HEK293T (cell line): ENCODE measurements around the gene FAM131C.

Experiments used
- CTCF ChIA-PET: fragments of 350-600 bp; formaldehyde crosslinking; extraction: SDS; loops from one replicate; lab custom pipeline; 2021; ENCODE audit warnings: antibody characterized with exemption, inconsistent platforms; lab: Yijun Ruan, JAX
- POLR2A ChIA-PET: fragments of 350-600 bp; formaldehyde crosslinking; extraction: SDS; loops from one replicate; lab custom pipeline; 2020; ENCODE audit warnings: antibody characterized with exemption, inconsistent platforms; lab: Yijun Ruan, JAX
- DNase-seq: peaks from one replicate; pipeline ENCODE4 v3.0.0; 2012; ENCODE audit warnings: mixed read lengths; ENCODE audit errors: extremely low spot score
- ARNT ChIP-seq: fragments of 450-650 bp; IDR thresholded peaks from 2 replicates; pipeline ENCODE4 v1.6.1; 2017; ENCODE audit warnings: mild to moderate bottlenecking
- BHLHE40 ChIP-seq: fragments of 450-650 bp; IDR thresholded peaks from 2 replicates; pipeline ENCODE4 v1.6.1; 2016; ENCODE audit warnings: mild to moderate bottlenecking, moderate library complexity, borderline replicate concordance
- CTBP1 ChIP-seq: fragments of 450-650 bp; IDR thresholded peaks from 2 replicates; pipeline ENCODE4 v1.6.1; 2016; ENCODE audit warnings: borderline replicate concordance
- ELF4 ChIP-seq: fragments of 450-650 bp; IDR thresholded peaks from 2 replicates; pipeline ENCODE4 v1.6.1; 2017; ENCODE audit warnings: antibody characterized with exemption
- FOXA1 ChIP-seq: fragments of 450-650 bp; IDR thresholded peaks from 2 replicates; pipeline ENCODE4 v1.6.1; 2016; ENCODE audit warnings: mild to moderate bottlenecking
- FOXK2 ChIP-seq: fragments of 450-650 bp; IDR thresholded peaks from 2 replicates; pipeline ENCODE4 v1.6.1; 2016; ENCODE audit warnings: mild to moderate bottlenecking
- FOXM1 ChIP-seq: fragments of 450-650 bp; IDR thresholded peaks from 2 replicates; pipeline ENCODE4 v1.6.1; 2017; ENCODE audit warnings: mild to moderate bottlenecking, borderline replicate concordance
- HDGF ChIP-seq: fragments of 450-650 bp; IDR thresholded peaks from 2 replicates; pipeline ENCODE4 v1.6.1; 2017; ENCODE audit warnings: antibody characterized with exemption, borderline replicate concordance
- L3MBTL2 ChIP-seq: fragments of 450-650 bp; conservative IDR thresholded peaks from 2 replicates; pipeline ENCODE4 v1.6.1; 2016; ENCODE audit warnings: mild to moderate bottlenecking
- LEF1 ChIP-seq: fragments of 450-650 bp; IDR thresholded peaks from 2 replicates; pipeline ENCODE4 v1.6.1; 2017; ENCODE audit warnings: mild to moderate bottlenecking, borderline replicate concordance
- NFRKB ChIP-seq: fragments of 450-650 bp; IDR thresholded peaks from 2 replicates; pipeline ENCODE4 v1.6.1; 2016; ENCODE audit warnings: mild to moderate bottlenecking, moderate library complexity
- PKNOX1 ChIP-seq: fragments of 450-650 bp; IDR thresholded peaks from 2 replicates; pipeline ENCODE4 v1.6.1; 2016
- SP1 ChIP-seq: fragments of 450-650 bp; IDR thresholded peaks from 2 replicates; pipeline ENCODE4 v1.6.1; 2017
- SUZ12 ChIP-seq: fragments of 450-650 bp; IDR thresholded peaks from 2 replicates; pipeline ENCODE4 v1.6.1; 2016; ENCODE audit warnings: mild to moderate bottlenecking
- TARDBP ChIP-seq: fragments of 450-650 bp; IDR thresholded peaks from 2 replicates; pipeline ENCODE4 v1.6.1; 2016
- ZNF384 ChIP-seq: fragments of 450-650 bp; IDR thresholded peaks from 2 replicates; pipeline ENCODE4 v1.6.1; 2016

Gene FAM131C

GRCh38 chr1:16074217-16074616, 766 bp upstream of the FAM131C start:
- DNase-seq = no peak
- ChIA-PET CTCF (interaction anchor here (0.6 to 1.2 kb wide), 3 partner anchors 12 to 197 kb away, joined by 3 to 4 read pairs (median 3); no protein-coding TSS in a partner anchor), POLR2A (interaction anchor here (0.9 kb wide), 1 partner anchor 8 kb away, joined by 3 read pairs; no protein-coding TSS in a partner anchor)
- TF ChIP-seq ZNF384 = no peak
- no peak for TF ChIP-seq SP1
- no peak for TF ChIP-seq NFRKB
- TF ChIP-seq PKNOX1 = no peak
- no peak for TF ChIP-seq FOXK2
- TF ChIP-seq FOXM1 = no peak
- TF ChIP-seq L3MBTL2 = no peak
- TF ChIP-seq HDGF = no peak
- TF ChIP-seq CTBP1 = no peak
- no peak for TF ChIP-seq LEF1
- TF ChIP-seq BHLHE40 = no peak
- TF ChIP-seq TARDBP = no peak

GRCh38 chr1:16072616-16073484, 601 bp downstream of the FAM131C start:
- ChIA-PET CTCF (interaction anchor here (0.6 to 2.0 kb wide), 10 partner anchors 9 to 315 kb away, joined by 3 to 6 read pairs (median 4); no protein-coding TSS in a partner anchor), POLR2A (interaction anchor here (1.0 kb wide), 2 partner anchors 69 to 164 kb away, joined by 3 read pairs; partner anchors contain the start of gene CPLANE2)
- DNase-seq = peak; percentile 24
- TF ChIP-seq L3MBTL2 (no peak; the same call in 1 of the 2 replicates), BHLHE40 (no peak), TARDBP (no peak), NFRKB (no peak), ELF4 (no peak), PKNOX1 (no peak), FOXA1 (no peak), CTBP1 (no peak)

- DNase-seq = no peak
- ChIA-PET POLR2A (interaction anchor here (1.0 kb wide), 1 partner anchor 165 kb away, joined by 3 read pairs; the partner anchor contains the start of gene CPLANE2), CTCF (interaction anchor here (0.6 to 2.0 kb wide), 3 partner anchors 10 to 171 kb away, joined by 3 to 8 read pairs (median 6); no protein-coding TSS in a partner anchor)
- TF ChIP-seq HDGF (no peak), SUZ12 (no peak), FOXK2 (no peak), ELF4 (no peak), NFRKB (no peak), L3MBTL2 (no peak), ARNT (no peak), SP1 (no peak), PKNOX1 (no peak), LEF1 (no peak), ZNF384 (no peak), FOXA1 (no peak), FOXM1 (no peak), CTBP1 (no peak), BHLHE40 (no peak), TARDBP (no peak)
These were observed 1.4 kb downstream of the FAM131C start for GRCh38 chr1:16072095-16072494.

GRCh38 chr1:16071614-16072013, 1.8 kb downstream of the FAM131C start:
- no peak for DNase-seq
- no peak for TF ChIP-seq HDGF
- TF ChIP-seq LEF1 = no peak
- TF ChIP-seq L3MBTL2 = no peak
- TF ChIP-seq BHLHE40 = no peak
- TF ChIP-seq FOXK2 = no peak
- POLR2A ChIA-PET = no interaction called here
- CTCF ChIA-PET = interaction anchor here (0.6 to 2.0 kb wide), 3 partner anchors 11 to 171 kb away, joined by 3 to 8 read pairs (median 6); no protein-coding TSS in a partner anchor

GRCh38 chr1:16070640-16071355, 2.7 kb downstream of the FAM131C start:
- TF ChIP-seq FOXA1 = no peak
- no peak for TF ChIP-seq BHLHE40
- no peak for TF ChIP-seq LEF1
- no peak for TF ChIP-seq SP1
- no peak for TF ChIP-seq SUZ12
- no peak for TF ChIP-seq FOXM1
- no peak for TF ChIP-seq NFRKB
- TF ChIP-seq L3MBTL2 = no peak
- ChIA-PET POLR2A (no interaction called here), CTCF (no interaction called here)
- DNase-seq = no peak
